RWPE2 (cell line): Measurements from ENCODE around the gene MAP2K3.

Experiments used
- ATAC-seq: fragments of 200-7000 bp; cut with Tn5 transposase; 3 replicates; pipeline ENCODE4 v1.9.1; 2021; ENCODE audit warnings: low read depth
- DNase-seq: peaks from one replicate; pipeline ENCODE4 v3.0.0-alpha.2; 2020; ENCODE audit warnings: low spot score
- H3K27ac ChIP-seq: fragments of 450-650 bp; 2 replicates; pipeline ENCODE4 v1.5.1; 2017; ENCODE audit warnings: mild to moderate bottlenecking; ENCODE audit not compliant: poor library complexity, severe bottlenecking
- H3K27me3 ChIP-seq: fragments of 250-450 bp; sonication (Bioruptor Pico); 2 replicates; pipeline ENCODE4 v1.5.1; 2021; ENCODE audit warnings: mild to moderate bottlenecking, moderate library complexity; ENCODE audit not compliant: insufficient read depth, poor library complexity, severe bottlenecking
- H3K36me3 ChIP-seq: fragments of 250-450 bp; sonication (Bioruptor Pico); 2 replicates; pipeline ENCODE4 v1.5.1; 2020; ENCODE audit warnings: low read depth, mild to moderate bottlenecking, moderate library complexity
- H3K4me1 ChIP-seq: fragments of 250-450 bp; sonication (Bioruptor Pico); 2 replicates; pipeline ENCODE4 v1.5.1; 2021; ENCODE audit warnings: mild to moderate bottlenecking, moderate library complexity; ENCODE audit not compliant: insufficient read depth, poor library complexity, severe bottlenecking
- H3K4me3 ChIP-seq: fragments of 250-450 bp; sonication (Bioruptor Pico); 2 replicates; pipeline ENCODE4 v1.5.1; 2021; ENCODE audit warnings: mild to moderate bottlenecking, moderate library complexity; ENCODE audit not compliant: severe bottlenecking
- H3K9me3 ChIP-seq: fragments of 250-450 bp; sonication (Bioruptor Pico); 2 replicates; pipeline ENCODE4 v1.5.1; 2021; ENCODE audit warnings: mild to moderate bottlenecking, moderate library complexity; ENCODE audit not compliant: severe bottlenecking
- CTCF ChIP-seq: fragments of 450-650 bp; IDR thresholded peaks from one replicate; pipeline ENCODE4 v1.5.1; 2017; ENCODE audit warnings: mild to moderate bottlenecking, moderate library complexity; ENCODE audit not compliant: poor library complexity, severe bottlenecking

Gene MAP2K3

GRCh38 chr17:21298983-21299519, 14.5 kb downstream of the MAP2K3 start:
- no peak for TF ChIP-seq CTCF
- no peak overlapping the region for H3K27ac ChIP-seq
- DNase-seq (no peak), ATAC-seq (no peak)
- no peaks in the 10 kb centered on the region for H3K9me3 ChIP-seq
- no peaks in the 10 kb centered on the region for H3K27me3 ChIP-seq
- no peak overlapping the region for H3K4me3 ChIP-seq
- H3K36me3 ChIP-seq: peaks cover 47% of the 10 kb centered on the region
- no peaks in the 10 kb centered on the region for H3K4me1 ChIP-seq

DNA sequence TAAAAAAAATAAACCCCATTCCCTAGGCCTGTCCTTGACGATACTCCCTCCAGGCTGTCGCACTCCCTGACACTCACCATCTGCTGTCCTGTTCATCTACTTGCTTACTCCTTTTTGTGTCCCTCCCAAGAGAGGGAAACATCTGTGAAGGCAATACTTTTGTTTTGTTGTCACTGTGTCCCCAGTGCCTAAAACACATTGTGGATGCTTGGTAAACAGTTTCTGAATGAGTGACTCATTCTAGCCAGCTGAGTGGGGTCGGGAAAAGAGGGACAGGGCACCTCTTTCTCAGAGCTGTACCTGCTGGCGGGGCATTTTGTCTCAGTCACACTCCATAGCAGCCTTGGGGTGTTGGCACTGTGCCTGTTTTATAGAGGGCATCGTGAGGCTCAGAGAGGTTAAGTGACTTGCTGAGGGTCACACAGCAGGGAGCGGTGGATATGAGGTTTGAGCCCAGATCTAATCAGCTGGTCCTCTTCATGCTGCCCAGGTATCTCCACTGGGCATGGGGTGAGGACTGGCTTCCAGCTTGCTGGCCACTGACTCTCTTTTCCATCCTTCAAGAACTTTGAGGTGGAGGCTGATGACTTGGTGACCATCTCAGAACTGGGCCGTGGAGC, 15.6 kb downstream of the MAP2K3 start:
- Histone ChIP-seq H3K36me3 (peaks cover 51% of the 10 kb centered on the region), H3K9me3 (no peaks in the 10 kb centered on the region), H3K27ac (no peak overlapping the region), H3K4me3 (no peak overlapping the region), H3K4me1 (no peaks in the 10 kb centered on the region), H3K27me3 (no peaks in the 10 kb centered on the region)
- no peak for TF ChIP-seq CTCF
- no peak for DNase-seq
- no peak for ATAC-seq

- no peak for ATAC-seq
- TF ChIP-seq CTCF: no peak
- no peaks in the 10 kb centered on the region for H3K27me3 ChIP-seq
- no peaks in the 10 kb centered on the region for H3K9me3 ChIP-seq
- no peaks in the 10 kb centered on the region for H3K4me1 ChIP-seq
- no peak overlapping the region for H3K4me3 ChIP-seq
- no peak for DNase-seq
- peaks cover 51% of the 10 kb centered on the region for H3K36me3 ChIP-seq
- no peak overlapping the region for H3K27ac ChIP-seq
Measured at GRCh38 chr17:21300601-21301571, 16.4 kb downstream of the MAP2K3 start.

- Histone ChIP-seq H3K4me1 (no peaks in the 10 kb centered on the region), H3K27ac (no peak overlapping the region), H3K36me3 (peaks cover 57% of the 10 kb centered on the region), H3K9me3 (no peaks in the 10 kb centered on the region), H3K4me3 (no peak overlapping the region), H3K27me3 (no peaks in the 10 kb centered on the region)
- TF ChIP-seq CTCF: no peak
- ATAC-seq (no peak), DNase-seq (peak; percentile 72)
Measured at GRCh38 chr17:21301593-21302550, 17.4 kb downstream of the MAP2K3 start.
